NCI-H2029 treated with DMSO at 0.1 percent for 48 hours (cell line): ENCODE data around the gene PSMA1.
"Not testable (repeated sequence)": the region's sequence is repeated elsewhere in the genome, so short reads cannot be mapped to it uniquely, and the experiment has no call there.

Source experiments
- DNase-seq: peaks from one replicate; lab custom pipeline; 2025; lab: John Stamatoyannopoulos, UW

PSMA1 gene

GRCh38 chr11:14519917-14520746 lies at the start of gene PSMA1:
PSMA1 (minus strand) TSS chr11:14520386; CDS start chr11:14520299, 87 bp downstream.
- peak; percentile 93 for DNase-seq

GRCh38 chr11:14569516-14569915 lies 49.3 kb upstream of the PSMA1 start:
- DNase-seq = not testable (repeated sequence)

GRCh38 chr11:14567064-14567651 lies 47.0 kb upstream of the PSMA1 start:
- no peak for DNase-seq

- no peak for DNase-seq
Observed at GRCh38 chr11:14566331-14567063, 46.3 kb upstream of the PSMA1 start.

- no peak for DNase-seq
Observed at GRCh38 chr11:14565845-14566244, 45.7 kb upstream of the PSMA1 start.

- no peak for DNase-seq
Observed at GRCh38 chr11:14555818-14556217, 35.6 kb upstream of the PSMA1 start.

- no peak for DNase-seq
Observed at GRCh38 chr11:14554959-14555358, 34.8 kb upstream of the PSMA1 start.

GRCh38 chr11:14552089-14552488 lies 31.9 kb upstream of the PSMA1 start:
- no peak for DNase-seq

- no peak for DNase-seq
Observed at GRCh38 chr11:14551380-14551779, 31.2 kb upstream of the PSMA1 start.

GRCh38 chr11:14549891-14550290 lies 29.7 kb upstream of the PSMA1 start:
- no peak for DNase-seq

- no peak for DNase-seq
Observed at GRCh38 chr11:14547440-14547839, 27.3 kb upstream of the PSMA1 start.

- no peak for DNase-seq
Observed at GRCh38 chr11:14546672-14547071, 26.5 kb upstream of the PSMA1 start.

GRCh38 chr11:14544611-14545010 lies 24.4 kb upstream of the PSMA1 start:
- DNase-seq = no peak

GRCh38 chr11:14543260-14543659 lies 23.1 kb upstream of the PSMA1 start:
- DNase-seq = no peak

GRCh38 chr11:14542324-14542723 lies 22.1 kb upstream of the PSMA1 start:
- no peak for DNase-seq

GRCh38 chr11:14541192-14541947 lies 21.2 kb upstream of the PSMA1 start:
- DNase-seq = no peak

- no peak for DNase-seq
Observed at GRCh38 chr11:14539982-14540421, 19.8 kb upstream of the PSMA1 start.

GRCh38 chr11:14538926-14539554 lies 18.9 kb upstream of the PSMA1 start:
- DNase-seq = no peak

- DNase-seq = no peak
Observed at GRCh38 chr11:14538271-14538925, 18.2 kb upstream of the PSMA1 start.

- DNase-seq = peak; percentile 61
Observed at GRCh38 chr11:14537134-14537599, 17.0 kb upstream of the PSMA1 start.

GRCh38 chr11:14535166-14535565 lies 15.0 kb upstream of the PSMA1 start:
- DNase-seq = not testable (repeated sequence)
